GM12874 (cell line): ENCODE measurements around the gene ZNF32.

ENCODE experiments used
- CTCF ChIP-seq: IDR thresholded peaks from 2 replicates; pipeline ENCODE4 v1.5.1; 2011; ENCODE audit warnings: low read depth, mild to moderate bottlenecking, control low read depth, low read length, moderate library complexity; ENCODE audit not compliant: insufficient read depth

The ZNF32 gene

GRCh38 chr10:43627942-43628341 lies 20.7 kb downstream of the ZNF32 start:
- no peak for TF ChIP-seq CTCF

GRCh38 chr10:43623351-43623750 lies 25.3 kb downstream of the ZNF32 start:
- TF ChIP-seq CTCF, result no peak

GRCh38 chr10:43622038-43622437 lies 26.6 kb downstream of the ZNF32 start:
- TF ChIP-seq CTCF, result no peak

GRCh38 chr10:43619368-43619767 lies 29.3 kb downstream of the ZNF32 start:
- no peak for TF ChIP-seq CTCF

GRCh38 chr10:43616697-43617370 lies 31.8 kb downstream of the ZNF32 start:
- TF ChIP-seq CTCF, result no peak

GRCh38 chr10:43610636-43611035 lies 38.0 kb downstream of the ZNF32 start:
- no peak for TF ChIP-seq CTCF

GRCh38 chr10:43607199-43607573 lies 41.5 kb downstream of the ZNF32 start:
- TF ChIP-seq CTCF, result no peak
